Measurements from ENCODE around the gene SLC44A5.

DNA sequence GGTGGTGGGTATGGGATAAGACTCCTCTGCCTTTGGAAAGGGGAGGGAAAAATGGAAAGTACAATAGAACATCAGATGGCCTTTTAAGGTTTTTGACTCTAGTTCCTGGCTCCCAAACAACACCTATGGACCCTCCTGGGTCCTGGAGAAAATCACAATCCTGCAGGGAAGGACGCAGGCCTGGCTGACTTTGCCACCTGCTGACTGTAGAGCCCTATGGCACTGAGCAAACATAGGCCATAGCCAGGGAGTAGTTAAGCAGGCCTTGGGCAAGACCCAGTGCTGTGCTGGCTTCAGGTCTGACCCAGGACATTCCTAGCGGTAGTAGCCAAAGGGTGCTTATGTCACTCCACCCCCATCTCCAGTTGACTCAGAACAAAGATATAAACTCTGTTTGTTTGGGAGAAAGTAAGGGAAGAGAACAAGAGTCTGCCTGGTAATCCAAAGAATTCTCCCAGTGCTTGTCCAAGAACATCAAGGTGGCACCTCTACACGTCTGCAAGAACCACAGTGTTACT is 149.0 kb downstream of the SLC44A5 start:
- TF ChIP-seq, protein P1, sequence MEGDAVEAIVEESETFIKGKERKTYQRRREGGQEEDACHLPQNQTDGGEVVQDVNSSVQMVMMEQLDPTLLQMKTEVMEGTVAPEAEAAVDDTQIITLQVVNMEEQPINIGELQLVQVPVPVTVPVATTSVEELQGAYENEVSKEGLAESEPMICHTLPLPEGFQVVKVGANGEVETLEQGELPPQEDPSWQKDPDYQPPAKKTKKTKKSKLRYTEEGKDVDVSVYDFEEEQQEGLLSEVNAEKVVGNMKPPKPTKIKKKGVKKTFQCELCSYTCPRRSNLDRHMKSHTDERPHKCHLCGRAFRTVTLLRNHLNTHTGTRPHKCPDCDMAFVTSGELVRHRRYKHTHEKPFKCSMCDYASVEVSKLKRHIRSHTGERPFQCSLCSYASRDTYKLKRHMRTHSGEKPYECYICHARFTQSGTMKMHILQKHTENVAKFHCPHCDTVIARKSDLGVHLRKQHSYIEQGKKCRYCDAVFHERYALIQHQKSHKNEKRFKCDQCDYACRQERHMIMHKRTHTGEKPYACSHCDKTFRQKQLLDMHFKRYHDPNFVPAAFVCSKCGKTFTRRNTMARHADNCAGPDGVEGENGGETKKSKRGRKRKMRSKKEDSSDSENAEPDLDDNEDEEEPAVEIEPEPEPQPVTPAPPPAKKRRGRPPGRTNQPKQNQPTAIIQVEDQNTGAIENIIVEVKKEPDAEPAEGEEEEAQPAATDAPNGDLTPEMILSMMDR (IDR thresholded peaks at IDR 0.05; ENCODE audit: low read depth, low read length, missing input control): no peak
- TF ChIP-seq GABPA (IDR thresholded peaks at IDR 0.05 in 1 of 2, conservative IDR thresholded peaks at IDR 0.05 in 1 of 2) (no peak), SP1 (IDR thresholded peaks at IDR 0.05) (no peak), EGR1 (IDR thresholded peaks at IDR 0.05; ENCODE audit: low read depth in 2 of 2) (no peak), YY1 (IDR thresholded peaks at IDR 0.05) (no peak), RXRA (IDR thresholded peaks at IDR 0.05) (no peak), FOXA1 (IDR thresholded peaks at IDR 0.05) (no peak), RAD21 (IDR thresholded peaks at IDR 0.05) (no peak), TAF1 (conservative IDR thresholded peaks at IDR 0.05) (no peak), JUND (IDR thresholded peaks at IDR 0.05) (no peak)
- TF ChIP-seq, protein P2, sequence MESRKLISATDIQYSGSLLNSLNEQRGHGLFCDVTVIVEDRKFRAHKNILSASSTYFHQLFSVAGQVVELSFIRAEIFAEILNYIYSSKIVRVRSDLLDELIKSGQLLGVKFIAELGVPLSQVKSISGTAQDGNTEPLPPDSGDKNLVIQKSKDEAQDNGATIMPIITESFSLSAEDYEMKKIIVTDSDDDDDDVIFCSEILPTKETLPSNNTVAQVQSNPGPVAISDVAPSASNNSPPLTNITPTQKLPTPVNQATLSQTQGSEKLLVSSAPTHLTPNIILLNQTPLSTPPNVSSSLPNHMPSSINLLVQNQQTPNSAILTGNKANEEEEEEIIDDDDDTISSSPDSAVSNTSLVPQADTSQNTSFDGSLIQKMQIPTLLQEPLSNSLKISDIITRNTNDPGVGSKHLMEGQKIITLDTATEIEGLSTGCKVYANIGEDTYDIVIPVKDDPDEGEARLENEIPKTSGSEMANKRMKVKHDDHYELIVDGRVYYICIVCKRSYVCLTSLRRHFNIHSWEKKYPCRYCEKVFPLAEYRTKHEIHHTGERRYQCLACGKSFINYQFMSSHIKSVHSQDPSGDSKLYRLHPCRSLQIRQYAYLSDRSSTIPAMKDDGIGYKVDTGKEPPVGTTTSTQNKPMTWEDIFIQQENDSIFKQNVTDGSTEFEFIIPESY (IDR thresholded peaks at IDR 0.05): no peak
- TF ChIP-seq, protein P3, sequence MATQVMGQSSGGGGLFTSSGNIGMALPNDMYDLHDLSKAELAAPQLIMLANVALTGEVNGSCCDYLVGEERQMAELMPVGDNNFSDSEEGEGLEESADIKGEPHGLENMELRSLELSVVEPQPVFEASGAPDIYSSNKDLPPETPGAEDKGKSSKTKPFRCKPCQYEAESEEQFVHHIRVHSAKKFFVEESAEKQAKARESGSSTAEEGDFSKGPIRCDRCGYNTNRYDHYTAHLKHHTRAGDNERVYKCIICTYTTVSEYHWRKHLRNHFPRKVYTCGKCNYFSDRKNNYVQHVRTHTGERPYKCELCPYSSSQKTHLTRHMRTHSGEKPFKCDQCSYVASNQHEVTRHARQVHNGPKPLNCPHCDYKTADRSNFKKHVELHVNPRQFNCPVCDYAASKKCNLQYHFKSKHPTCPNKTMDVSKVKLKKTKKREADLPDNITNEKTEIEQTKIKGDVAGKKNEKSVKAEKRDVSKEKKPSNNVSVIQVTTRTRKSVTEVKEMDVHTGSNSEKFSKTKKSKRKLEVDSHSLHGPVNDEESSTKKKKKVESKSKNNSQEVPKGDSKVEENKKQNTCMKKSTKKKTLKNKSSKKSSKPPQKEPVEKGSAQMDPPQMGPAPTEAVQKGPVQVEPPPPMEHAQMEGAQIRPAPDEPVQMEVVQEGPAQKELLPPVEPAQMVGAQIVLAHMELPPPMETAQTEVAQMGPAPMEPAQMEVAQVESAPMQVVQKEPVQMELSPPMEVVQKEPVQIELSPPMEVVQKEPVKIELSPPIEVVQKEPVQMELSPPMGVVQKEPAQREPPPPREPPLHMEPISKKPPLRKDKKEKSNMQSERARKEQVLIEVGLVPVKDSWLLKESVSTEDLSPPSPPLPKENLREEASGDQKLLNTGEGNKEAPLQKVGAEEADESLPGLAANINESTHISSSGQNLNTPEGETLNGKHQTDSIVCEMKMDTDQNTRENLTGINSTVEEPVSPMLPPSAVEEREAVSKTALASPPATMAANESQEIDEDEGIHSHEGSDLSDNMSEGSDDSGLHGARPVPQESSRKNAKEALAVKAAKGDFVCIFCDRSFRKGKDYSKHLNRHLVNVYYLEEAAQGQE (IDR thresholded peaks at IDR 0.05): no peak
- TF ChIP-seq, protein P4, sequence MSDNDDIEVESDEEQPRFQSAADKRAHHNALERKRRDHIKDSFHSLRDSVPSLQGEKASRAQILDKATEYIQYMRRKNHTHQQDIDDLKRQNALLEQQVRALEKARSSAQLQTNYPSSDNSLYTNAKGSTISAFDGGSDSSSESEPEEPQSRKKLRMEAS (IDR thresholded peaks at IDR 0.05): no peak
